K562 (cell line): ENCODE measurements around the gene CBFA2T3. TPM values are rescaled to one million over a fixed set of nuclear protein-coding genes. Genes with fewer than 3 reads are reported as not detected.

ENCODE experiments used
- DNMT1 ChIP-seq: fragments of 450-650 bp; IDR thresholded peaks from 2 replicates; pipeline ENCODE4 v1.6.1; 2016; ENCODE audit warnings: antibody characterized with exemption, mild to moderate bottlenecking
- FOXJ2 ChIP-seq: fragments of 200-800 bp; sonication (Bioruptor generic); IDR thresholded peaks from 2 replicates; pipeline ENCODE4 v1.6.1; 2016; ENCODE audit warnings: missing genetic modification characterization, missing compliant biosample characterization
- TAF15 ChIP-seq: fragments of 200-400 bp; formaldehyde crosslinking; IDR thresholded peaks from 2 replicates; pipeline ENCODE4 v1.6.1; 2017; ENCODE audit warnings: mild to moderate bottlenecking, low read depth, low read length, moderate library complexity
- TAL1 ChIP-seq: fragments of 450-650 bp; IDR thresholded peaks from 2 replicates; pipeline ENCODE4 v1.6.1; 2016; ENCODE audit warnings: mild to moderate bottlenecking
- WHSC1 ChIP-seq: IDR thresholded peaks from one replicate; pipeline ENCODE4 v1.6.1; 2012; ENCODE audit warnings: low read length, control low read depth, inconsistent platforms
- ZNF699 ChIP-seq: fragments of 250-450 bp; sonication (Bioruptor Pico); IDR thresholded peaks from 2 replicates; pipeline ENCODE4 v1.8.0; 2021; ENCODE audit warnings: mild to moderate bottlenecking, moderate library complexity; ENCODE audit not compliant: insufficient replicate concordance
- polyA plus RNA-seq, 8 experiments: library from polyadenylated mRNA; depleted of rRNA in 4 of 8; stranded (reverse) in 5 of 8; unstranded in 3 of 8; fragments of >200 nt; fragmentation: Nextera tagmentation in 2 of 8; fragmentation: Illumina TruSeq in 1 of 8; extraction: Ambion mirVana in 2 of 8; extraction: Trizol in 1 of 8; gene quantifications; 2 replicates each; pipeline versions ENCODE4 v1.2.1 to v1.2.3, GENCODE V29; 2011 to 2014; ENCODE audit warnings: inconsistent platforms in 1 of 8, missing spikeins in 1 of 8
- total RNA-seq, 7 experiments: library from RNA; depleted of rRNA in 6 of 7; stranded (reverse); fragments of >200 nt in 6 of 7; fragmentation: Illumina TruSeq in 2 of 7; extraction: Trizol in 2 of 7; gene quantifications; 2 replicates each; pipeline versions ENCODE4 v1.2.1 to v1.2.3, GENCODE V29; 2011 to 2021; ENCODE audit warnings: low replicate concordance in 1 of 7
- TF ChIP-seq, protein P1 (sequence below): fragments of 450-650 bp; conservative IDR thresholded peaks from 2 replicates; pipeline ENCODE4 v1.6.1; 2016; ENCODE audit warnings: missing genetic modification characterization, low read depth, mild to moderate bottlenecking, control low read depth, missing compliant biosample characterization
- TF ChIP-seq, protein P2 (sequence below), 2 experiments: fragments of 450-650 bp in 1 of 2; sonication (generic) in 1 of 2; formaldehyde crosslinking in 1 of 2; IDR thresholded peaks; 2 replicates each; pipeline versions ENCODE4 v1.7.1 to v1.9.0; 2016 to 2022; ENCODE audit warnings: inconsistent platforms in 1 of 2, mild to moderate bottlenecking in 1 of 2, missing genetic modification reagents in 1 of 2
- TF ChIP-seq, protein P3 (sequence below): fragments of 250-450 bp; sonication (Bioruptor Pico); IDR thresholded peaks from 2 replicates; pipeline ENCODE4 v1.5.0; 2020; ENCODE audit warnings: mild to moderate bottlenecking, borderline replicate concordance
- TF ChIP-seq, protein P4 (sequence below): sonication (generic); formaldehyde crosslinking; IDR thresholded peaks from 2 replicates; pipeline ENCODE4 v1.8.0; 2022; ENCODE audit warnings: mild to moderate bottlenecking, missing genetic modification reagents

The CBFA2T3 gene
- total and polyA plus RNA-seq, 9 of the 15 experiments (the other 6 are each of a cell fraction or from before 2014, with no cell fraction given), result 2.3 to 145 (median 6.7) TPM

DNA sequence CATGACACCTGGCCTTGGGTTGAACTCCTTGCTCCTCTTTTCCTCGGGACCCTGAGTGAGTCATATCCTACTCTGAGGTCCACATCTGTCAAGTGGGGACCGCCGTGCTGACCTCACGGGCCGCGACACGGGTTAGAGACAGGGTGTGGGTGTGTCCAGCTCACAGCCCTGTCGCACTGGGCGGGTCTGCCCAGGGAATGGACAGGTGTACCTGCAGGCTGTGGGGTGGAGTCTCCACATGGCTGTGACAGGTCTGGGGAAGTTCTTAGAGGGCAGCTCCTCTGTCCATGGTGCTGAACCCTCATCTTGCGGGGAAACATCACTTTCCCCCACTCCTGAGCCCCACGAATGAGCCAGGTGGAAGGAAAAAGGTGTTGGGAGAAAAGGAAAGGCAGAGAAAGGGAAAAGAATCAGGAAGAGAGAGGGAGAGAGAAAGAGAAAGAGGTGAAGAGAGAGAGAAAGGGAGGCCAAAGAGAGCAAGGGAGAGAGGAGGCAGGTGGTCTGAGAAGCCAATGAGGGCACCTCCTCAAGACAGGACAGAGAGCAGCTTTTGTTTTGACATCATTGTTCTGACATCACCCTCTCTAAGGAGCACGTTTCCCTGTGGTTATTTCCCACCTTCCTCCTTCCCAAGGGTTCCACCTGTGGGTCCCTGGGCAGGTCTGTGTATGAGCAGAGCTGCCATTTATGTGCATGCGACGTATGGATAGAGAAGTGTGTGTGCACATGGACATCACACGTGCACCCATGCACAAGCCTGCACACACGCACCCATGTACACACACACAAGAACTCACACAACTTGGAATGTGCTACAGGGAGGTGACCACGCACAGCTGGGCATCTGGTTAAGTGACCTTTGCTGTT lies 32.6 kb upstream of the CBFA2T3 start (continued):
- TF ChIP-seq WHSC1 (no peak), TAL1 (no peak), DNMT1 (no peak), FOXJ2 (tag) (no peak), TAF15 (no peak), ZNF699 (no peak)
- TF ChIP-seq, protein P1, sequence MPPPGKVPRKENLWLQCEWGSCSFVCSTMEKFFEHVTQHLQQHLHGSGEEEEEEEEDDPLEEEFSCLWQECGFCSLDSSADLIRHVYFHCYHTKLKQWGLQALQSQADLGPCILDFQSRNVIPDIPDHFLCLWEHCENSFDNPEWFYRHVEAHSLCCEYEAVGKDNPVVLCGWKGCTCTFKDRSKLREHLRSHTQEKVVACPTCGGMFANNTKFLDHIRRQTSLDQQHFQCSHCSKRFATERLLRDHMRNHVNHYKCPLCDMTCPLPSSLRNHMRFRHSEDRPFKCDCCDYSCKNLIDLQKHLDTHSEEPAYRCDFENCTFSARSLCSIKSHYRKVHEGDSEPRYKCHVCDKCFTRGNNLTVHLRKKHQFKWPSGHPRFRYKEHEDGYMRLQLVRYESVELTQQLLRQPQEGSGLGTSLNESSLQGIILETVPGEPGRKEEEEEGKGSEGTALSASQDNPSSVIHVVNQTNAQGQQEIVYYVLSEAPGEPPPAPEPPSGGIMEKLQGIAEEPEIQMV (tag), result no peak
- TF ChIP-seq, protein P2, sequence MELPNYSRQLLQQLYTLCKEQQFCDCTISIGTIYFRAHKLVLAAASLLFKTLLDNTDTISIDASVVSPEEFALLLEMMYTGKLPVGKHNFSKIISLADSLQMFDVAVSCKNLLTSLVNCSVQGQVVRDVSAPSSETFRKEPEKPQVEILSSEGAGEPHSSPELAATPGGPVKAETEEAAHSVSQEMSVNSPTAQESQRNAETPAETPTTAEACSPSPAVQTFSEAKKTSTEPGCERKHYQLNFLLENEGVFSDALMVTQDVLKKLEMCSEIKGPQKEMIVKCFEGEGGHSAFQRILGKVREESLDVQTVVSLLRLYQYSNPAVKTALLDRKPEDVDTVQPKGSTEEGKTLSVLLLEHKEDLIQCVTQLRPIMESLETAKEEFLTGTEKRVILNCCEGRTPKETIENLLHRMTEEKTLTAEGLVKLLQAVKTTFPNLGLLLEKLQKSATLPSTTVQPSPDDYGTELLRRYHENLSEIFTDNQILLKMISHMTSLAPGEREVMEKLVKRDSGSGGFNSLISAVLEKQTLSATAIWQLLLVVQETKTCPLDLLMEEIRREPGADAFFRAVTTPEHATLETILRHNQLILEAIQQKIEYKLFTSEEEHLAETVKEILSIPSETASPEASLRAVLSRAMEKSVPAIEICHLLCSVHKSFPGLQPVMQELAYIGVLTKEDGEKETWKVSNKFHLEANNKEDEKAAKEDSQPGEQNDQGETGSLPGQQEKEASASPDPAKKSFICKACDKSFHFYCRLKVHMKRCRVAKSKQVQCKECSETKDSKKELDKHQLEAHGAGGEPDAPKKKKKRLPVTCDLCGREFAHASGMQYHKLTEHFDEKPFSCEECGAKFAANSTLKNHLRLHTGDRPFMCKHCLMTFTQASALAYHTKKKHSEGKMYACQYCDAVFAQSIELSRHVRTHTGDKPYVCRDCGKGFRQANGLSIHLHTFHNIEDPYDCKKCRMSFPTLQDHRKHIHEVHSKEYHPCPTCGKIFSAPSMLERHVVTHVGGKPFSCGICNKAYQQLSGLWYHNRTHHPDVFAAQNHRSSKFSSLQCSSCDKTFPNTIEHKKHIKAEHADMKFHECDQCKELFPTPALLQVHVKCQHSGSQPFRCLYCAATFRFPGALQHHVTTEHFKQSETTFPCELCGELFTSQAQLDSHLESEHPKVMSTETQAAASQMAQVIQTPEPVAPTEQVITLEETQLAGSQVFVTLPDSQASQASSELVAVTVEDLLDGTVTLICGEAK (IDR thresholded peaks at IDR 0.05), result peak; percentile 58; the same call in 1 of the 2 replicates
- TF ChIP-seq, protein P2 (CRISPR knock-in tag; IDR thresholded peaks at IDR 0.05), result no peak
- TF ChIP-seq, protein P3, sequence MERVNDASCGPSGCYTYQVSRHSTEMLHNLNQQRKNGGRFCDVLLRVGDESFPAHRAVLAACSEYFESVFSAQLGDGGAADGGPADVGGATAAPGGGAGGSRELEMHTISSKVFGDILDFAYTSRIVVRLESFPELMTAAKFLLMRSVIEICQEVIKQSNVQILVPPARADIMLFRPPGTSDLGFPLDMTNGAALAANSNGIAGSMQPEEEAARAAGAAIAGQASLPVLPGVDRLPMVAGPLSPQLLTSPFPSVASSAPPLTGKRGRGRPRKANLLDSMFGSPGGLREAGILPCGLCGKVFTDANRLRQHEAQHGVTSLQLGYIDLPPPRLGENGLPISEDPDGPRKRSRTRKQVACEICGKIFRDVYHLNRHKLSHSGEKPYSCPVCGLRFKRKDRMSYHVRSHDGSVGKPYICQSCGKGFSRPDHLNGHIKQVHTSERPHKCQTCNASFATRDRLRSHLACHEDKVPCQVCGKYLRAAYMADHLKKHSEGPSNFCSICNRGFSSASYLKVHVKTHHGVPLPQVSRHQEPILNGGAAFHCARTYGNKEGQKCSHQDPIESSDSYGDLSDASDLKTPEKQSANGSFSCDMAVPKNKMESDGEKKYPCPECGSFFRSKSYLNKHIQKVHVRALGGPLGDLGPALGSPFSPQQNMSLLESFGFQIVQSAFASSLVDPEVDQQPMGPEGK (CRISPR knock-in tag), result no peak
- TF ChIP-seq, protein P4, sequence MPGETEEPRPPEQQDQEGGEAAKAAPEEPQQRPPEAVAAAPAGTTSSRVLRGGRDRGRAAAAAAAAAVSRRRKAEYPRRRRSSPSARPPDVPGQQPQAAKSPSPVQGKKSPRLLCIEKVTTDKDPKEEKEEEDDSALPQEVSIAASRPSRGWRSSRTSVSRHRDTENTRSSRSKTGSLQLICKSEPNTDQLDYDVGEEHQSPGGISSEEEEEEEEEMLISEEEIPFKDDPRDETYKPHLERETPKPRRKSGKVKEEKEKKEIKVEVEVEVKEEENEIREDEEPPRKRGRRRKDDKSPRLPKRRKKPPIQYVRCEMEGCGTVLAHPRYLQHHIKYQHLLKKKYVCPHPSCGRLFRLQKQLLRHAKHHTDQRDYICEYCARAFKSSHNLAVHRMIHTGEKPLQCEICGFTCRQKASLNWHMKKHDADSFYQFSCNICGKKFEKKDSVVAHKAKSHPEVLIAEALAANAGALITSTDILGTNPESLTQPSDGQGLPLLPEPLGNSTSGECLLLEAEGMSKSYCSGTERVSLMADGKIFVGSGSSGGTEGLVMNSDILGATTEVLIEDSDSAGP (CRISPR knock-in tag), result no peak
